Measurements from ENCODE around the gene MCRIP1. TPM values are rescaled to one million over a fixed set of nuclear protein-coding genes. Genes with fewer than 3 reads are reported as not detected.

The MCRIP1 gene
- polyA plus RNA-seq, 1 experiment: 63.2 TPM

DNA sequence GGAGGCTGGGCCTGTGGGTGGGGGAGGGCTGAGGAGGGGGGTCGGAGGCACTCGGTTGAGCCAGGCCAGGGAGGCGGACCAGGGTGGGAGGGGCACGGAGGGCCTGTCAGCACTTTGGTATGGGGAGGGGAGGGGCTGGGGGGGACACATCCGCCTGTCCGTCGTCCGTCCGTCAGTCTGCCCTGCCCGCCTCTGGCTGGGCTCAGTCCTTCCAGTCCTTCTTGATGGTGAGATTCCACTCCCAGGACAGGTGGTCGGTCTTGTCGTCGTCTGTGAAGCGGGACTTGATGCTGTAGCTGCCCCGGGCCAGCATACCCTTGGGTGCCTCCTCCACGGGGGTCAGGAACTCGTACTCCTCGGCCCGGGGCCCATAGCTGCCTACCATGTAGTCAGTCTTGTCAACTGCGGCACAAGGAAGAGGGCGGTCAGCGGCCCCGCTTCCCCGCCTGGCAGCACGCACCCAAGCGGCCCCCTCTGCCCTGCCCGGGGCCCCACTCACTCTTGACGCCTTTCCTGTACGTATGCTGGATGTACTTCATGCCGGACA, 35.7 kb upstream of the MCRIP1 start:
- H3K9me3 ChIP-seq (ENCODE audit: control insufficient read depth, insufficient read depth, low read length): no peaks in the 10 kb centered on the region; the same call in 1 of the 2 replicates
- peak; percentile 64 for DNase-seq (ENCODE audit: low read depth, low spot score)
- H3K27ac ChIP-seq (ENCODE audit: low read depth, low read length): peak overlapping the region; percentile 88
- CTCF ChIA-PET: interaction anchor here (1.2 kb wide), 1 partner anchor 151 kb away, joined by 3 read pairs; no protein-coding TSS in a partner anchor
- peak overlapping the region; percentile 81 for H3K4me3 ChIP-seq (ENCODE audit: low read depth, low read length)
- POLR2A ChIA-PET: interaction anchor here (1.4 kb wide), 1 partner anchor 9 kb away, joined by 4 read pairs; no protein-coding TSS in a partner anchor
- TF ChIP-seq, protein P1, sequence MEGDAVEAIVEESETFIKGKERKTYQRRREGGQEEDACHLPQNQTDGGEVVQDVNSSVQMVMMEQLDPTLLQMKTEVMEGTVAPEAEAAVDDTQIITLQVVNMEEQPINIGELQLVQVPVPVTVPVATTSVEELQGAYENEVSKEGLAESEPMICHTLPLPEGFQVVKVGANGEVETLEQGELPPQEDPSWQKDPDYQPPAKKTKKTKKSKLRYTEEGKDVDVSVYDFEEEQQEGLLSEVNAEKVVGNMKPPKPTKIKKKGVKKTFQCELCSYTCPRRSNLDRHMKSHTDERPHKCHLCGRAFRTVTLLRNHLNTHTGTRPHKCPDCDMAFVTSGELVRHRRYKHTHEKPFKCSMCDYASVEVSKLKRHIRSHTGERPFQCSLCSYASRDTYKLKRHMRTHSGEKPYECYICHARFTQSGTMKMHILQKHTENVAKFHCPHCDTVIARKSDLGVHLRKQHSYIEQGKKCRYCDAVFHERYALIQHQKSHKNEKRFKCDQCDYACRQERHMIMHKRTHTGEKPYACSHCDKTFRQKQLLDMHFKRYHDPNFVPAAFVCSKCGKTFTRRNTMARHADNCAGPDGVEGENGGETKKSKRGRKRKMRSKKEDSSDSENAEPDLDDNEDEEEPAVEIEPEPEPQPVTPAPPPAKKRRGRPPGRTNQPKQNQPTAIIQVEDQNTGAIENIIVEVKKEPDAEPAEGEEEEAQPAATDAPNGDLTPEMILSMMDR (IDR thresholded peaks at IDR 0.05; ENCODE audit: low read depth, low read length): no peak
- no peaks in the 10 kb centered on the region for H3K27me3 ChIP-seq (ENCODE audit: control insufficient read depth, insufficient read depth, low read length)

DNA sequence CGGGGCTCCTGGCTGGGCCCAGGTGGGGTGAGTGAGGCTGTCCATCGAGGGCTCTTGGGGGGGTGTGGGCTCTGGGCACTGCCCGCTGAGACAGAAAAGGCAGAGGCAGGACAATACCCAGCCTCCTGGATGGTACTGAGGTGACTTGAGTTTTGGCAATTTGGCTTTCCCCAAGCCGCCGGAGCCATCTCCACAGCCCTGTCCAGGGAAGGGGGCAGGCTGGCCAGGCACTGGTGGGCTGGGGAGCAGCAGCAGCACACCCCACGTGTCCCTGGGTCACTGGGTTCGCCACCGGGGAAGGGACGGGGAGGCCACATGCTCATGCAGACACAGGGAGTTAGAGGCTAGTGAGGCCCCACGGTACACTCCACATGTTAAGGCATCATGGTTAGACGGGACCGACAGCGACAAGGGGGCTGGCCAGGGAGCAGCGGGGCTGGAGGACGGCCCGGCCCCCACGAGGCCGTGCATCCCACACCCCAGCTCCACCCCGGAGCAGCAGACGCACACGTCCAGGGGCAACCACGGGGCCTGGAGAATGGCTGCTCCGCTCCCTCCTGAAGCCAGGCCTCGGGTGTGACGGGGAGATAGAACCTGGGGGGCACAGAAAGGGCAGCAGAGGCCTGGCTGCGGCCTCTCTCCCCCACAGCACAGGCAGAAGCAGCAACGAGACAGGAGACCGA, 35.0 kb upstream of the MCRIP1 start:
- Histone ChIP-seq H3K27me3 (ENCODE audit: control insufficient read depth, insufficient read depth, low read length) (no peaks in the 10 kb centered on the region), H3K9me3 (ENCODE audit: control insufficient read depth, insufficient read depth, low read length) (no peaks in the 10 kb centered on the region; the same call in 1 of the 2 replicates), H3K27ac (ENCODE audit: low read depth, low read length) (peak overlapping the region; percentile 73), H3K4me3 (ENCODE audit: low read depth, low read length) (no peak overlapping the region)
- CTCF ChIA-PET: no interaction called here
- POLR2A ChIA-PET: no interaction called here
- no peak for DNase-seq (ENCODE audit: low read depth, low spot score)
- TF ChIP-seq, protein P1 (IDR thresholded peaks at IDR 0.05; ENCODE audit: low read depth, low read length): no peak

DNA sequence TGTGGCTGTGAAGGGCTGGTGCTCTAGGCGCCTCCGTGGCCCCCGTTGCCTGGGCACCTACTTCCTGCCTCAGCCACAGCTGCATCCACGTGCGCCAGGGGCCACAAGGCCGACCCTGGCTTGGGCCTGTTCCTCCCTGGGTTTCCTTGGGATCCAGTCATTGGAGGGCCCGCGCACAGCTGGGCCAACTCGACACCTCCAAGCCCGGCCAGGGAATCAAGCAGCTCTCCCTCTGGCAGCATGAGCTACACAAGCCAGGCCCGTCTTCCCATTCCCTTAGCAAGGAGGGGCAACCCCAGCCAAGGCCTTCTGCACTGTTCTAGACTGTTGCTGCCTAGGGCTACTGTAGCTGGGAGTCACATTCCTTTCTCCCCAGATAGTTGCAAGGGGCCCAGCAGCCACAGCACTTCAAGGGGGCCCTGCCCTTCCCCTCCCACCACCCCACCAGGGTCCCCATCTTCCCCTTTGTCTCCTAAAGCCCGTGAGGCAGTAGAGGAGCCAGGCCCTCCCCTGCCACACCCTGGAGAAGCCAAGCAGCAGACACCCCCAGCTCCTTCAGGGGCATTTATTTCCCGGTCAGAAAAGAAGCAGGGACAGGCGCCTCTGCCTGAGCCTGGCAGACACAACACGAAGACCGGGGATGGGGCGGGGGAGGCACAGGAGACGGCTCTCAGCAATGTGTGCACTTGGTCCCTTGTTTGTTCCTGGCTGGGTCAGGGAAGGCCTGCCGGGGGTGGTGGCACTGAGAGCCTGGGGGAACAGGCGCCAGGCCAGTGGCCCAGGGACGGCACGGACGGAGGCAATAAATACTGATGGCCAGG, 34.3 kb upstream of the MCRIP1 start:
- no peak for DNase-seq (ENCODE audit: low read depth, low spot score)
- ChIA-PET CTCF (no interaction called here), POLR2A (interaction anchor here (0.6 to 1.2 kb wide), 3 partner anchors 11 to 184 kb away, joined by 3 to 6 read pairs (median 3); partner anchors contain the start of genes ARL16, HGS and MCRIP1)

DNA sequence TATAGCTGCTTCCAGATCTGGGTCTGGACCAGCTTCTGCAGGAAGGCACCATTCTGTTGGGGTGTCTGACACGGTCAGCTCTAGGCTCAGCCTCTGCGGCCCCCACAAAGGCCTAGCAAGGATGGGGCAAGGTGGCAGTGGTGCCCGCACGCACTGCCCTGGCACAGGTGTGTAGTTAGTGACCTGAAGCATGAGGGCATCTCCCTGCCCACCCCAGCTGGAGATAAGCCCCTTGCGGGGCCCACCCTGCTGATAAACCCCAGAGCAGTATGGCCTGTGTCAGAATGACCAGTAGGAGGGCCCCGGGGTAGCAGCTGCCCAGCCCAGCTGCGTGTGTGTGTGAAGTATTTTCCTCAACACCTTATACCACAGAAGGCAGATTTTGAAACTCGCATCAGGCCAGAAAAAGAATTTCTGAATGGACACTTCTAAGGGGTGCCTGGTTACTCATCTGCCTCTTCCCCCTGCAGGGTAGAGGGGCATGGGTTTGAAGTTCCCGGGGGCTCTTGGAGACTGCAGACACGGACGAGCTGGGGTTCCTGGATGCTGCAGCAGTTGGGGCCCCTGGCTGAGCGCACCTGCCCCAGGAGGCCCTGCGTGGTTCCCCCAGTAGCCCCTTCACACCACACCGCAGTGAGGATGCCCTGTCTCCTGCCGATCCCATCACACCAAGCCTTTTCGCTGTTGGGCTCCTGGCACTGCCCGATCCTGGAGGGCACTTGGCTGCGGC, 33.5 kb upstream of the MCRIP1 start:
- CTCF ChIA-PET: no interaction called here
- POLR2A ChIA-PET: interaction anchor here (0.6 to 1.7 kb wide), 4 partner anchors 12 to 183 kb away, joined by 3 to 6 read pairs (median 4); partner anchors contain the start of genes ARL16 and HGS
- TF ChIP-seq, protein P1 (IDR thresholded peaks at IDR 0.05; ENCODE audit: low read depth, low read length): no peak
- no peaks in the 10 kb centered on the region for H3K27me3 ChIP-seq (ENCODE audit: control insufficient read depth, insufficient read depth, low read length)
- DNase-seq (ENCODE audit: low read depth, low spot score): no peak
- no peak overlapping the region for H3K4me3 ChIP-seq (ENCODE audit: low read depth, low read length)
- no peaks in the 10 kb centered on the region; the same call in 1 of the 2 replicates for H3K9me3 ChIP-seq (ENCODE audit: control insufficient read depth, insufficient read depth, low read length)
- H3K27ac ChIP-seq (ENCODE audit: low read depth, low read length): peak overlapping the region; percentile 73

More for the DNA sequence above, 34.3 kb upstream of the MCRIP1 start:
- TF ChIP-seq, protein P1 (IDR thresholded peaks at IDR 0.05; ENCODE audit: low read depth, low read length): no peak
- H3K4me3 ChIP-seq (ENCODE audit: low read depth, low read length): no peak overlapping the region
- no peaks in the 10 kb centered on the region for H3K27me3 ChIP-seq (ENCODE audit: control insufficient read depth, insufficient read depth, low read length)
- H3K27ac ChIP-seq (ENCODE audit: low read depth, low read length): peak overlapping the region; percentile 73
- H3K9me3 ChIP-seq (ENCODE audit: control insufficient read depth, insufficient read depth, low read length): no peaks in the 10 kb centered on the region; the same call in 1 of the 2 replicates
